GM19455 (cell line): ENCODE measurements around the gene SNX32.

Experiments used
- ATAC-seq: cut with Tn5 transposase; IDR thresholded peaks from one replicate; pipeline ENCODE4 v1.9.1; 2021; ENCODE audit not compliant: unreplicated experiment

SNX32 gene

GRCh38 chr11:65865550-65866172, 31.9 kb downstream of the SNX32 start:
- ATAC-seq: no peak

- no peak for ATAC-seq
These were observed 32.9 kb downstream of the SNX32 start for GRCh38 chr11:65866509-65867283.

- ATAC-seq: no peak
These were observed 33.7 kb downstream of the SNX32 start for GRCh38 chr11:65867284-65868071.

GRCh38 chr11:65868076-65868667, 34.4 kb downstream of the SNX32 start:
- no peak for ATAC-seq

- no peak for ATAC-seq
These were observed 35.1 kb downstream of the SNX32 start for GRCh38 chr11:65868907-65869306.

GRCh38 chr11:65869643-65870306, 36.0 kb downstream of the SNX32 start:
- no peak for ATAC-seq

GRCh38 chr11:65870307-65870658, 36.5 kb downstream of the SNX32 start:
- no peak for ATAC-seq

- ATAC-seq: no peak
These were observed 37.2 kb downstream of the SNX32 start for GRCh38 chr11:65870706-65871681.

GRCh38 chr11:65871811-65872548, 38.2 kb downstream of the SNX32 start:
- ATAC-seq: no peak

- no peak for ATAC-seq
These were observed 39.0 kb downstream of the SNX32 start, which contains the start of gene EFEMP2 for GRCh38 chr11:65872586-65873317. TSS of gene EFEMP2 (minus strand) at chr11:65872800. CDS start at chr11:65872354, 446 bp downstream.

GRCh38 chr11:65873318-65874156, 39.8 kb downstream of the SNX32 start:
- peak; percentile 78 for ATAC-seq

- ATAC-seq: no peak
These were observed 45.9 kb downstream of the SNX32 start, which contains the start of gene CTSW for GRCh38 chr11:65879617-65880016. TSS of gene CTSW (plus strand) at chr11:65879837. CDS start at chr11:65879855, 18 bp downstream.

GRCh38 chr11:65880027-65880426, 46.3 kb downstream of the SNX32 start:
- no peak for ATAC-seq

- no peak for ATAC-seq
These were observed 47.2 kb downstream of the SNX32 start for GRCh38 chr11:65880844-65881421.

GRCh38 chr11:65882120-65883057, 48.6 kb downstream of the SNX32 start:
- no peak for ATAC-seq
